Measurements from ENCODE around the gene CBX4. TPM values are rescaled to one million over a fixed set of nuclear protein-coding genes. Genes with fewer than 3 reads are reported as not detected.

CBX4 gene
- total and polyA plus RNA-seq, 2 of the 13 experiments (the other 11 are each of a cell fraction or from before 2014, with no cell fraction given), result 25.8 to 50.8 TPM

DNA sequence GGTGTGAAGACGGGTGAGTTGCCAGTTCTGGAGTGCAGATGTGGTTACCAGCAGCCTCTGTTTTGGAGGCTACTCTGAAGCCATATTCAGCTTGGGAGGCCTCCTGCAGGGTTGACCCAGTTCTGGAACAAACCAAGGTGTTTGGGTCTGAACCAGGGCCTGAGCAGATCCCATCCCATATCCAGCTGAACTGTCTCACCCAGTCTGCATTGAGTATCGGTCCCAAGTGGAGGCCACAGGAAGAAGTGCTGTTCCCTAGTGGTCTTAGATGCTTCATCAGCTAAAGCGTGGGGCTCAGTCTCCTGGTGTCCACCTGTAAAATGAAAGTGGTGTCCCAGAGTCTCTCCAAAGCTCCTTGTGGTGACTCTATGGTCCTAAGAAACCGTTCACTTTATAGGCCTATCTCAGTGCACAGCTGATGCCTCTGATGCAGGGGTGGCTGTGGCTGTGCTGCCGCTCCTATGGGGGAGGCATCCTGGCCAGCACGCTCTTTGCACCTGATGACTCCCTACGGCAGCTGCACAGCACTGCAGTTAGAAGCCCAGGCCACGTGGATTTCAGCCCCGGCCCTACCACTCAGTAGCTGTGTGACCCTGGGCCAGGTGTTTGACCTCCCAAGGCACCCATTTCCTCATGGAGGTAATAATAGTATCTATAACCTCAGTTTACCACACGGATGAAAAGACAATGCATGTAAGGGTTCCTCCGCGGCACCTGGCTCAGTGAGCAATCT, 21.0 kb downstream of the CBX4 start (continued):
- TF ChIP-seq, protein P1, sequence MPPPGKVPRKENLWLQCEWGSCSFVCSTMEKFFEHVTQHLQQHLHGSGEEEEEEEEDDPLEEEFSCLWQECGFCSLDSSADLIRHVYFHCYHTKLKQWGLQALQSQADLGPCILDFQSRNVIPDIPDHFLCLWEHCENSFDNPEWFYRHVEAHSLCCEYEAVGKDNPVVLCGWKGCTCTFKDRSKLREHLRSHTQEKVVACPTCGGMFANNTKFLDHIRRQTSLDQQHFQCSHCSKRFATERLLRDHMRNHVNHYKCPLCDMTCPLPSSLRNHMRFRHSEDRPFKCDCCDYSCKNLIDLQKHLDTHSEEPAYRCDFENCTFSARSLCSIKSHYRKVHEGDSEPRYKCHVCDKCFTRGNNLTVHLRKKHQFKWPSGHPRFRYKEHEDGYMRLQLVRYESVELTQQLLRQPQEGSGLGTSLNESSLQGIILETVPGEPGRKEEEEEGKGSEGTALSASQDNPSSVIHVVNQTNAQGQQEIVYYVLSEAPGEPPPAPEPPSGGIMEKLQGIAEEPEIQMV (CRISPR knock-in tag; IDR thresholded peaks at IDR 0.05; ENCODE audit: low read depth), result peak; percentile 68; the same call in 1 of the 2 replicates
- TF ChIP-seq SIX4 (CRISPR knock-in tag; IDR thresholded peaks at IDR 0.05) (no peak), ARID2 (CRISPR knock-in tag; IDR thresholded peaks at IDR 0.05; ENCODE audit: borderline replicate concordance) (no peak), ZFP1 (CRISPR knock-in tag; IDR thresholded peaks at IDR 0.05) (no peak), ZNF337 (CRISPR knock-in tag; IDR thresholded peaks at IDR 0.05; ENCODE audit: borderline replicate concordance, low read depth) (no peak), JDP2 (CRISPR knock-in tag; IDR thresholded peaks at IDR 0.05; ENCODE audit: borderline replicate concordance) (no peak), AFF4 (CRISPR knock-in tag; IDR thresholded peaks at IDR 0.05) (no peak), CHD4 (IDR thresholded peaks at IDR 0.05; ENCODE audit: borderline replicate concordance, low read length) (no peak), CENPT (CRISPR knock-in tag; IDR thresholded peaks at IDR 0.05; ENCODE audit: low read depth) (no peak), AKNA (CRISPR knock-in tag; IDR thresholded peaks at IDR 0.05; ENCODE audit: borderline replicate concordance) (no peak), ZNF598 (CRISPR knock-in tag; IDR thresholded peaks at IDR 0.05; ENCODE audit: borderline replicate concordance) (no peak), HIVEP1 (CRISPR knock-in tag; IDR thresholded peaks at IDR 0.05) (peak; percentile 45; the same call in 1 of the 2 replicates), ZNF724P (CRISPR knock-in tag; IDR thresholded peaks at IDR 0.05; ENCODE audit: borderline replicate concordance) (no peak), ZNF296 (CRISPR knock-in tag; conservative IDR thresholded peaks at IDR 0.05) (no peak)
- TF ChIP-seq, protein P2, sequence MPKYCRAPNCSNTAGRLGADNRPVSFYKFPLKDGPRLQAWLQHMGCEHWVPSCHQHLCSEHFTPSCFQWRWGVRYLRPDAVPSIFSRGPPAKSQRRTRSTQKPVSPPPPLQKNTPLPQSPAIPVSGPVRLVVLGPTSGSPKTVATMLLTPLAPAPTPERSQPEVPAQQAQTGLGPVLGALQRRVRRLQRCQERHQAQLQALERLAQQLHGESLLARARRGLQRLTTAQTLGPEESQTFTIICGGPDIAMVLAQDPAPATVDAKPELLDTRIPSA (CRISPR knock-in tag; IDR thresholded peaks at IDR 0.05; ENCODE audit: borderline replicate concordance), result no peak
